ENCODE measurements around the gene IL13RA2.

Gene IL13RA2

DNA sequence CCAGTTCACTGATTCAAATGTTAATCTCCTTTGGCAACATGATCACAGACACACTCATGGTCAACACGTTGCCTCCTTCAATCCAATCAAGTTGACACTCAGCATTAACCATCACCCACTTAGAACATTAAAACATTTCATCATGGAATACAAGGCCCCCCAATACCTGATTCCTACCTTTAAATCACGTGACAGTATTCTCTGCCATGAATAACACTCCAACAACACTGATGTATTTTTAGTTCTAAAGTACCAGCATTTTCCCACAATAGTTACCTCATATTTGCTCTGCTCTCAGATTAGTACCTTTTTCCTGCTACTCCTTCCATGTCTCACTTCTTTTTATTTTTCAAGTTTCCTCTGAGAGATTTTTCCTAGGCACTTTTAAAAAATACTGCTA lies 19.6 kb downstream of the IL13RA2 start:
- no peak for DNase-seq (ENCODE audit: low read depth)

DNA sequence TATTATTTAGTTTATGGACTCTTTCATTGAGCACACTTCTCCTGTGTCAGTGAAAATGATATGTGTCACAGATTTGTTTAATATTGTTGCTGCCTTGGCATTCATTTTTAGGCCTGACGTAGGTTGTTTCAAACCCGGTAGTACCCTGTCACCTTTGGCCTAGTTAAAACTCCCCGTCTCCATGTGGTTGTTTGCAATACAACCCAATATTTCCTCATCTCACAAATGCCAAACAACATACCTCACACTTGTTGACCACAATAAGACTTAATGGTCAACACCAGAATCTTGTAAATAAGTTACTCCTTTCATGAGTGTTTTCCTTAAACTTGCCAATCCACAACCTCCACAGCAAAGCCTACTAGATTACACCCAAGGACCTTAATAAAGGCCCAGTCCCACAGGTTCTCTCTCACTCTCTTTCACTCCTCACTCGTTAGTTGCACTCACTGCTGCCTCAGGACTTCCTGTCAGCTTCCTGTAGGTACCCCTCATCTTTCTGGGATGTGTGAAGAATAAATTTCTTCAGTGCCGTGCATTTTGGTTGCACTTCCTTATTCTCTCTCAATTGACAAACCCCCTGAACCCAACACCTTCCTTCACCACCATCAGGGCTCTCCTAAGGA lies 31.3 kb downstream of the IL13RA2 start:
- DNase-seq (ENCODE audit: low read depth), result no peak

DNA sequence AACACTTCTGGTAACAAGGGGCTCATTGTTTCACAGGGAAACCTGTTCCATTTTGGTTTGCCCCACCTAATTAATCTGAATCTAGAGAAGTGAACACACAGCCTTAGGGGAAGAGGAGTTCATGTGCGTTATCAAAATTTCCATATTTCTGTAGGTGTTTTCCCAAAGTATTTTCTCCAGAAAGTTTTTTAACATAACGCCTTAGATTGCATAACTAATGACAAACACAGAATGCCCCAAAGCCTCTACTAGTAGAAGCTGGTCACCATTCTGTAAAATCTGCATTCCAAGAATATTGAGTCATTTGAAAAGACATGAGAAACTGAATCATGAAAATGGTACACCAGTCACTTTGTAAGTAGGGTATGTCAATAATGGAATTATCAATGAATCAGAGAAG lies 41.1 kb downstream of the IL13RA2 start:
- peak; percentile 71 for DNase-seq (ENCODE audit: low read depth)

DNA sequence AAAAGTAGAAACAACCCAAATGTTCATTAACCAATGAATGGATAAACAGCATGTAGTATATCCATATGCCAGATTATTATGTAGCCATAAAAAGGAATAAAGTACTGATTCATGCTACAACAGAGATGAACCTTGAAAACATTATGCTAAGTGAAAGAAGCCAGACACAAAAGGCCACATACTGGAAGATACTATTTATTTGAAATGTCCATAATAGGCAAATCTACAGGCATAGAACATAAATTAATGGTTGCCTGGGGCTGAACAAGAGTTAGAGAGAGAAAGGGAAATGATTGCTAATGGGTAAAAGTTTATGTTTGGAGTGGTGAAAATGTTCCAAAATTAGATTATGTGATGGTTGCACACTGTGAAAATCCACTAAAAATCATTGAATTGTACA lies 44.4 kb downstream of the IL13RA2 start:
- DNase-seq (ENCODE audit: low read depth), result no peak

DNA sequence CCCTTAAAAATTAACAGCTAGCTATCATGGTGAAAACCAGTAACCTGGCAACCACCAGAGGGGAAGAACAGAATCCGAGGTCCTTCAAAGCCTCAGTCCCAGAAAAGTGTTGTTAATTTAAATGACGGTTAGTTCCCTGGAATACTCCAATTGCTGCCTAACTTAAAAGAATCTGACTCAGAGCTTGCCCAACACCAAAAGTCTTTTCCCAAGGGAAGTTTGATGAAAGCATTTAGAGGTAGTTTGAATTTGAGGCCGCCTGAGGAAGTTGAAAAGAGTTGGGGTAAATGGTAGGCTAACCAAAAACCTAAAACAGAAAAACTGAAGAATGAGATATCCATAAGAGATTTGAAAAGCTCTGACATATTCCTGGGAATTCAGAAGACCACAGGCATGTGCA lies 46.6 kb downstream of the IL13RA2 start:
- DNase-seq (ENCODE audit: low read depth), result no peak

DNA sequence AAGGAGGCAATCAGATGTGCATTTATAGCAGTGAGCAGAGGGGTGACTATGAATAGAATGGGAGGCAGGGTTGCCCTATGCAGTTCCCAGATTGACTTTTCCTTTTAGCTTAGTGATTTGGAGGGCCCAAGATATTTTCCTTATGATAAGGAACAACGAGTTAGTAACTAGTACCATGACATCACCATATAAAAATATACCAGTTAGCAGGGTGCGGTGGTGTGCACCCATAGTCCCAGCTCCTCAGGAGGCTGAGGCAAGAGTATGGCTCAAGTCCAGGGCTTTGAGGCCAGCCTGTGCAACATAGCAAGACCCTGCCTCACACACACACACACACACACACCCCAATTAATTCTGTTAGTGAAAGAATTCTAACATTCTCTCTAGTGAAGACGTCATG lies 53.0 kb downstream of the IL13RA2 start:
- peak; percentile 21 for DNase-seq (ENCODE audit: low read depth)

DNA sequence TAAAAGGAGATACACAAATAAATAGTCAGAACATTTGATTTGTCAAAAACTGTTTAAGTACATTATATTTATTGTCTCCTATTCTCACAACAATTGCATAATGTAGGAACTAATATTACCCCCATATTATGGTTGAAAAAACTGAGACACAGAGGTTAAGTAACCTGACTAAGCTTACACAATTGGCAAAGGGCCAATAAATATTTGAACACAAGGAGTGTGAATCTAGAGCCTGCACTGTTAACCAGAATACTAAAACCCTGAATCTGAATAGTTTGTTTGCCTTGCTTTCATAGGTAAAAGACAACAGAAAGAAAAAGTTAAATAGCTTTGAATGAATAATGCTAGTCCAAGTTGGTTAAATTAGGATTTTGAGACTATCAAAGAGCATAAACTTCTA lies 55.2 kb downstream of the IL13RA2 start:
- no peak for DNase-seq (ENCODE audit: low read depth)

DNA sequence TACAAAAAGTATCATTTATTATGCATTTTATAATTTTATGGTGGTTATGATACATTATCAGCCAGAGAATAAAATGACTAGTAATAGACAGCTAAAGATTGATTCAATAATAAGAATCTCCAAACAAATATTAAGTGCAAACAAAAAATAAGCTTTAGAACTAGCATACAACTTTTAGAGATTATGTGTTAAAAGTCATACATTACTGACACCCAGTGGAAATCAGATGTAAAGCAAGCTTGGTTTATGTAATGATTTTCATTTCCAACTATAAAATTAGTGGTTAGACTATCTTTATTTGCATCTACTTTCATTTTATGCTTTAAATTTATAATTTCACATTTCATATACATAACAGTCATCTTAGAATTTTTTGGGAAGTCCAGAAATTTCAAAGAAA lies 57.7 kb downstream of the IL13RA2 start:
- peak; percentile 24 for DNase-seq (ENCODE audit: low read depth)
